ENCODE results near the gene CCDC106.

CCDC106 gene

DNA sequence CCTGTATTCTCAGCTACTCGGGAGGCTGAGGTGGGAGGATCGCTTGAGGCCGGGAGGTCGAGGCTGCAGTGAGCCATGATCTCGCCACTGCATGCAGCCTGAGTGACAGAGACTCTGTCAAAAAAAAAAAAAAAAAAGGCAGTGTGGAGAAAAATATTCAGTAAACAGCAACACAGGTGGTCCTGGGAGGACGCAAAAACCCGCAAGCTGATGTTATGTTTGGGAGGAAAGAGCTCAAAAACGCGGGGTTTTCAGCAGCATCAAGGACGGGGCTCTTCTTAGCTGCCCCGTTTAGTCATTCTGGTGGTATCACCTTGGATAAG, 23.0 kb upstream of the CCDC106 start:
- H3K36me3 ChIP-seq (ENCODE audit: control insufficient read depth, insufficient read depth, low read length), result no peaks in the 10 kb centered on the region
- peak overlapping the region; percentile 73 for H3K9ac ChIP-seq (ENCODE audit: low read length)
- H3K4me3 ChIP-seq (ENCODE audit: low read length), result no peak overlapping the region

DNA sequence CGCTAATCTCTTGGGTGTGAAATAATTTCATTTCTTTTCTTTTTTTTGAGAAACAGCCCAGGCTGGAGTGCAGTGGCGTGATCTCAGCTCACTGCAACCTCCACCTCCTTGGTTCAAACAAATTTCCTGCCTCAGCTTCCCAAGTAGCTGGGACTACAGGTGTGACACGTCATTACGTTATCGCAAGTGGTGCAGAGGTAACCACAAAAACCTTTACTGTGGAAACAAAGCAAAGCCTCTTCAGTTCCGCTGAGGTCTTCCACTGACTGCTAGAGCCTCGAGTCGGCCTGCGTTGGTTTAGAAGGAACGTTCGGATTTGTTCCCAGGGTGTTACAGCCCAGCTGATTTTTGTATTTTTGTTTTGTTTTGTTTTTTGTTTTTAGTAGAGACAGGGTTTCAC, 21.7 kb upstream of the CCDC106 start:
- H3K4me3 ChIP-seq (ENCODE audit: low read length), result no peak overlapping the region
- H3K9ac ChIP-seq (ENCODE audit: low read length), result no peak overlapping the region
- H3K4me1 ChIP-seq (ENCODE audit: control insufficient read depth, insufficient read depth, low read length), result peaks cover 14% of the 10 kb centered on the region
- H3K9me3 ChIP-seq (ENCODE audit: control insufficient read depth, low read length), result no peaks in the 10 kb centered on the region
- H3K27me3 ChIP-seq (ENCODE audit: control insufficient read depth, insufficient read depth, low read length), result no peaks in the 10 kb centered on the region
- no peaks in the 10 kb centered on the region for H3K36me3 ChIP-seq (ENCODE audit: control insufficient read depth, insufficient read depth, low read length)

More for the DNA sequence above, 23.0 kb upstream of the CCDC106 start:
- Histone ChIP-seq H3K27me3 (ENCODE audit: control insufficient read depth, insufficient read depth, low read length) (no peaks in the 10 kb centered on the region), H3K9me3 (ENCODE audit: control insufficient read depth, low read length) (no peaks in the 10 kb centered on the region), H3K4me1 (ENCODE audit: control insufficient read depth, insufficient read depth, low read length) (peaks cover 14% of the 10 kb centered on the region)

GRCh38 chr19:55632463-55632834, 15.6 kb upstream of the CCDC106 start:
- Histone ChIP-seq H3K36me3 (ENCODE audit: control insufficient read depth, insufficient read depth, low read length) (no peaks in the 10 kb centered on the region), H3K9ac (ENCODE audit: low read length) (peak overlapping the region; percentile 57), H3K27me3 (ENCODE audit: control insufficient read depth, insufficient read depth, low read length) (no peaks in the 10 kb centered on the region), H3K4me1 (ENCODE audit: control insufficient read depth, insufficient read depth, low read length) (peaks cover 23% of the 10 kb centered on the region), H3K4me3 (ENCODE audit: low read length) (no peak overlapping the region), H3K9me3 (ENCODE audit: control insufficient read depth, low read length) (no peaks in the 10 kb centered on the region)

DNA sequence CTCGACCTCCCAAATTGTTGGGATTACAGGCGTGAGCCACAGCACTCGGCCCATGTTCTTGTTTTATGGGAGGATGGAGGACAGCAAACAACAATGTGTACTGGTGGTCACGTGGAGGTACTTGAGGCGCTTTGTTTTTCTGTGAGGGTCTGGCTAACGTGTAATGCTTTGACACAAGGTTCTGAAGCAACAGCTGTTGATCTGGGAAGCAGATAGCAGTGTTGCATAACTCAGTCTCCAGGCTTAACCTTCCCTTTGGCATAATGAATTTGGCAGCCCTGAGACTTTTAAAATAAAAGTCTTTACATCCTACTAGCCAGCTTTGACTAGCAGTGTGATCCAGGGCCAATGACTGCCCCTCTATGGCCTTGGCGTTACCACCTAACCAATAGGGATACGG, 14.2 kb upstream of the CCDC106 start:
- no peaks in the 10 kb centered on the region for H3K9me3 ChIP-seq (ENCODE audit: control insufficient read depth, low read length)
- H3K36me3 ChIP-seq (ENCODE audit: control insufficient read depth, insufficient read depth, low read length), result no peaks in the 10 kb centered on the region
- no peaks in the 10 kb centered on the region for H3K27me3 ChIP-seq (ENCODE audit: control insufficient read depth, insufficient read depth, low read length)
- peaks cover 23% of the 10 kb centered on the region for H3K4me1 ChIP-seq (ENCODE audit: control insufficient read depth, insufficient read depth, low read length)
- no peak overlapping the region for H3K9ac ChIP-seq (ENCODE audit: low read length)
- H3K4me3 ChIP-seq (ENCODE audit: low read length), result no peak overlapping the region

DNA sequence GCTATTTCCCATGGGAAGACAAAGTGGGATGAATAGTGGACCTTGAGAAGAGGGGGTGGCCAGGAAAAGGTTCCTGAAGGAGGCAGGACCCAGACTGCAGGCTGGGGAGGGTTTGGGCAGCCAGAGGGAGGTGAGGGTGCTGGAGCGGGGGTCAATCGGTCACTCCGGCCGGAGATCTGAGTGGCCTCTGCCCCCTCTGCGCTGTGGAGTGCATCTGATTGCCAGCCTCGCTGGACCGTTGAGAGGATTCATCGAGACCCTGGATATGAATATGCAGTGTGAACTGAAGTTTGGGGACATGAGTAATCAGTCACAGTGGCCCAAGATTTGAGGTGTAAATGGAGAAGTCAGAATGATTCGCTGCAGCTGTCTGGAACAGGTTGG, 12.7 kb upstream of the CCDC106 start:
- Histone ChIP-seq H3K4me1 (ENCODE audit: control insufficient read depth, insufficient read depth, low read length) (peaks cover 29% of the 10 kb centered on the region), H3K9ac (ENCODE audit: low read length) (peak overlapping the region; percentile 99), H3K4me3 (ENCODE audit: low read length) (peak overlapping the region; percentile 87), H3K27me3 (ENCODE audit: control insufficient read depth, insufficient read depth, low read length) (no peaks in the 10 kb centered on the region), H3K36me3 (ENCODE audit: control insufficient read depth, insufficient read depth, low read length) (no peaks in the 10 kb centered on the region), H3K9me3 (ENCODE audit: control insufficient read depth, low read length) (no peaks in the 10 kb centered on the region)

DNA sequence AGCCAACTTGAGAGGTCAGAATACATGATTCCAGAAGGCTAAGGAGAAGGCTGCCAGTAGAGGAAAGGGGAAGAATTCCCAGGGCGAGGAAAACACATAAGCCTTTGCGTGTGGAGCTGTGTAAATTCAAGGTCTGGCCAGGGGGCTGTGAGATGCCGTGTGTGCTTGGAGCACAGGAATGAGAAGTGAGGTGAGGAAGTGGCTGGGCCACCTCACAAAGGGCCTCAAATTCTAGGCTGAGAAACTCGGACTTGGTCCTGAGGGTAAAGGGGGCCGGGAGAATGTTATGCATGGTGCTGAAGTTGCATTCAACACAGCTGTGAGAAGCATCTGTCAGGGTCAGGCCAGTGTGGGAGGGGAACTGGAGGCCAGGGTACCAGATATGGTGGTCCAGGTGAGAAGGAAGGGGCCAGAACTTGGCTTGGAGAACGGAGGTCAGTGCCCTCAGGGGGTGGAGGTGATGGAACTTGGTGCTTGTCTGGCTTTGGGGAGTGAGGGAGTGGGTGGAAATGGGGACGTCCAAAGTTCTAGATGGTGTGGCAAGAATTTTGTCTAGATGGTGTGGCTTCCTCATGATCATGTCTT, 12.1 kb upstream of the CCDC106 start:
- no peaks in the 10 kb centered on the region for H3K36me3 ChIP-seq (ENCODE audit: control insufficient read depth, insufficient read depth, low read length)
- H3K9ac ChIP-seq (ENCODE audit: low read length), result peak overlapping the region; percentile 99
- H3K4me1 ChIP-seq (ENCODE audit: control insufficient read depth, insufficient read depth, low read length), result peaks cover 34% of the 10 kb centered on the region
- H3K4me3 ChIP-seq (ENCODE audit: low read length), result peak overlapping the region; percentile 87
- no peaks in the 10 kb centered on the region for H3K27me3 ChIP-seq (ENCODE audit: control insufficient read depth, insufficient read depth, low read length)
- H3K9me3 ChIP-seq (ENCODE audit: control insufficient read depth, low read length), result no peaks in the 10 kb centered on the region

DNA sequence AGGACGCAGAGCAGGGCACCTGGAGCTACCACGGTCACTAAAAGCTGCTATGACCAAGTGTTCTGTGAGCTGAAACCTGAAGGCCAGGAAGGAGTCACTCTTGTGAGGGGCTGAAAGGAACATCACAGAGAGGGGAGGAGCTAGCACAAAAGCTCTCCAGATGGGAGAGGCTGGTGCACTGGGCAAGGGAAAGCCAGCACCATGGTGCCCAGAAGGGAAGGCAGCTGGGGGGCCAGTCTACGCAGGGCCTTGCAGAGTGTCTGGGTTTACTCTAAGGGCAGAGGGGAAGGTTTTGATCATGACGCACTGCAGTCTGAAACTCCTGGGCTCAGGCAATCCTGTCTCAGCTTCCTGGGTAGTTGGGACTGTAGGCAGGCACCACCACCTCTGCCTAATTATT, 11.3 kb upstream of the CCDC106 start:
- no peak overlapping the region for H3K9ac ChIP-seq (ENCODE audit: low read length)

DNA sequence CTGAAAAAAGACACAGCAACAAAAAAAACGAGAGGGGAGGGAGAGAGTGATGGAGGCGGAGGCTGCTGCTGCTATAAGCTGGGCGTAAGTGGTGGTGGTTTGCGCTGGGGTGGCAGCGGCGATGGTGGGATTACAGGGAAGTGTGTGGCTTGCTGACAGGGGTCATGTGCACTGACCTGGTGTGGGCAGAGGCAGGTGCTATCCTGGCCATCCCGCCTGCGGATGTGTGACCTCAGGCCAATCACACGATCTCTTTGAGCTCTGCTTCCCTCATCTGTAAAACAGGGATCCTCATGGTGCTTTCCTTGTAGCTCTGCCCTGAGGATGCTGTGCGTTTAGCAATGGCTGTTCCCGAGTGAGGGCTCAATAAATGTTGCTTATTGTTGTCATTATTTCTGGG, 10.5 kb upstream of the CCDC106 start:
- peaks cover 37% of the 10 kb centered on the region for H3K4me1 ChIP-seq (ENCODE audit: control insufficient read depth, insufficient read depth, low read length)
- H3K4me3 ChIP-seq (ENCODE audit: low read length), result no peak overlapping the region
- H3K9me3 ChIP-seq (ENCODE audit: control insufficient read depth, low read length), result no peaks in the 10 kb centered on the region
- no peaks in the 10 kb centered on the region for H3K36me3 ChIP-seq (ENCODE audit: control insufficient read depth, insufficient read depth, low read length)
- H3K27me3 ChIP-seq (ENCODE audit: control insufficient read depth, insufficient read depth, low read length), result no peaks in the 10 kb centered on the region
- no peak overlapping the region for H3K9ac ChIP-seq (ENCODE audit: low read length)

More for the DNA sequence above, 11.3 kb upstream of the CCDC106 start:
- peaks cover 36% of the 10 kb centered on the region for H3K4me1 ChIP-seq (ENCODE audit: control insufficient read depth, insufficient read depth, low read length)
- H3K36me3 ChIP-seq (ENCODE audit: control insufficient read depth, insufficient read depth, low read length), result no peaks in the 10 kb centered on the region
- H3K9me3 ChIP-seq (ENCODE audit: control insufficient read depth, low read length), result no peaks in the 10 kb centered on the region
- H3K4me3 ChIP-seq (ENCODE audit: low read length), result no peak overlapping the region
- no peaks in the 10 kb centered on the region for H3K27me3 ChIP-seq (ENCODE audit: control insufficient read depth, insufficient read depth, low read length)

DNA sequence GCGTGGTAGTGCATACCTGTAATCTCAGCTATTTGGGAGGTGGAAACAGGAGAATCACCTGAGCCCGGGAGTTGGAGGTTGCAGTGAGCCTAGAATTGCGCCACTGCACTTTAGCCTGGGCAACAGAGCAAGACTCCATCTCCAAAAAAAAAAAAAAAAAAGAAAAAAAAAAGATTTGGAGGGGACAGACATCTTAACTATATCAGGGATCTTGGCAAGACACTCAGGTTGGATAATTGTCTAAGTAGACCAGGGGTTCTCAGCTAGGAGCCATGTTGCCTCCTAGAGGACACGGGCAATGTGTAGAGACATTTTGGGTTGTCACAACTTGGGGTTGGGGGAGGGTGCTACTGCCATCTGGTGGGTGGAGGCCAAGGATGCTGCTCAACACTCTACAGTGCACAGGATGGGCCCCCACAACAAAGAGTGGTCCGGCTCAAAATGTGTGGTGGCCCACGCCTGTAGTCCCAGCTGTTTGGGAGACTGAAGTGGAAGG, 9.1 kb upstream of the CCDC106 start:
- Histone ChIP-seq H3K9ac (ENCODE audit: low read length) (no peak overlapping the region), H3K4me1 (ENCODE audit: control insufficient read depth, insufficient read depth, low read length) (peaks cover 46% of the 10 kb centered on the region), H3K27me3 (ENCODE audit: control insufficient read depth, insufficient read depth, low read length) (no peaks in the 10 kb centered on the region), H3K9me3 (ENCODE audit: control insufficient read depth, low read length) (no peaks in the 10 kb centered on the region), H3K4me3 (ENCODE audit: low read length) (no peak overlapping the region), H3K36me3 (ENCODE audit: control insufficient read depth, insufficient read depth, low read length) (no peaks in the 10 kb centered on the region)

- no peaks in the 10 kb centered on the region for H3K36me3 ChIP-seq (ENCODE audit: control insufficient read depth, insufficient read depth, low read length)
- H3K9ac ChIP-seq (ENCODE audit: low read length), result peak overlapping the region; percentile 78
- peak overlapping the region; percentile 36 for H3K4me3 ChIP-seq (ENCODE audit: low read length)
- no peaks in the 10 kb centered on the region for H3K27me3 ChIP-seq (ENCODE audit: control insufficient read depth, insufficient read depth, low read length)
- peaks cover 55% of the 10 kb centered on the region for H3K4me1 ChIP-seq (ENCODE audit: control insufficient read depth, insufficient read depth, low read length)
- no peaks in the 10 kb centered on the region for H3K9me3 ChIP-seq (ENCODE audit: control insufficient read depth, low read length)
Measured at GRCh38 chr19:55640043-55640576, 7.9 kb upstream of the CCDC106 start.

- Histone ChIP-seq H3K4me3 (ENCODE audit: low read length) (peak within 1 kb of the TSS; percentile 36), H3K9ac (ENCODE audit: low read length) (peak within 1 kb of the TSS; percentile 78), H3K27me3 (ENCODE audit: control insufficient read depth, insufficient read depth, low read length) (no peaks in the 10 kb centered on the region), H3K4me1 (ENCODE audit: control insufficient read depth, insufficient read depth, low read length) (peaks cover 49% of the 10 kb centered on the region), H3K9me3 (ENCODE audit: control insufficient read depth, low read length) (no peaks in the 10 kb centered on the region), H3K36me3 (ENCODE audit: control insufficient read depth, insufficient read depth, low read length) (no peaks in the 10 kb centered on the region)
Measured at GRCh38 chr19:55640577-55641425, 7.2 kb upstream of the CCDC106 start, which contains the start of gene ZNF580. TSS of gene ZNF580 (plus strand) at chr19:55641002. CDS start at chr19:55642509, 1,507 bp downstream.

- no peaks in the 10 kb centered on the region for H3K36me3 ChIP-seq (ENCODE audit: control insufficient read depth, insufficient read depth, low read length)
- H3K9me3 ChIP-seq (ENCODE audit: control insufficient read depth, low read length), result no peaks in the 10 kb centered on the region
- peak overlapping the region; percentile 36 for H3K4me3 ChIP-seq (ENCODE audit: low read length)
- peaks cover 41% of the 10 kb centered on the region for H3K4me1 ChIP-seq (ENCODE audit: control insufficient read depth, insufficient read depth, low read length)
- no peaks in the 10 kb centered on the region for H3K27me3 ChIP-seq (ENCODE audit: control insufficient read depth, insufficient read depth, low read length)
- H3K9ac ChIP-seq (ENCODE audit: low read length), result peak overlapping the region; percentile 78
Measured at GRCh38 chr19:55641426-55642152, 6.4 kb upstream of the CCDC106 start.
